Measurements from ENCODE around the gene PRPF19. TPM values are rescaled to one million over a fixed set of nuclear protein-coding genes. Genes with fewer than 3 reads are reported as not detected.

Gene PRPF19
- total and polyA plus RNA-seq, 2 of the 4 experiments (the other 2 are of a cell fraction): 29.8 to 50.4 TPM

DNA sequence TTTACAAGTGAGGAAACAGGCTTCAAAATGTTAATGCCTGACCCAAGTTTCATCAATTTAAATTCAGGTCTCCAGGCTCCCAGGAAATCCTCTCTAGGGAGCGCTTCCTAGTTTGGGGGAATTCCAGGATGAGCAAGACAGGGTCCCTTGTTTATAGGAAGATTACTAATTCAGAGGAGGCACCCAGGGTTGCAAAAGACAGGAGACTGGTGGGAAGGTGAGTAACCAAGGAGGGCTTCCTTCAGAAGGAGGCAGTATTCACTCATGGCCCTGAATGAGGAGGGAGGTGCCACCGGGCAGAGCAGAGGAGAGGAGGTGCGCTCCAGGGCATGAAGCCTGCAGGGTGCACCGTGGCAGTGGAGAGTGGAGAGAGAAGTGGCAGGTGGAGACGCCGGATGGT, 19.5 kb upstream of the PRPF19 start:
- H2BK5ac ChIP-seq (ENCODE audit: low read depth, low read length, poor library complexity, severe bottlenecking): no peak overlapping the region
- H3K9me1 ChIP-seq (ENCODE audit: insufficient read depth, low read length): peaks cover 7% of the 10 kb centered on the region; the same call in 1 of the 2 replicates
- ChIA-PET CTCF (interaction anchor here (0.6 kb wide), 1 partner anchor 17 kb away, joined by 4 read pairs; no protein-coding TSS in a partner anchor), POLR2A (ENCODE audit: unreplicated experiment) (no interaction called here)
- H2BK20ac ChIP-seq (ENCODE audit: low read depth, low read length): no peak overlapping the region
- no peak overlapping the region for H4K5ac ChIP-seq (ENCODE audit: low read depth, low read length)
- 0 out of 2 replicates have a peak overlapping the region, but pooled peaks have one; percentile 0 for H3K14ac ChIP-seq (replicated peaks; ENCODE audit: low read depth, low read length)
- ATAC-seq (ENCODE audit: low read depth): peak; percentile 8; the same call in 1 of the 2 replicates
- in situ Hi-C loops (cut with MboI; ENCODE audit: low sequenced_read_pairs) (no loop called here), dilution Hi-C loops (cut with HindIII; ENCODE audit: low sequenced_read_pairs, unreplicated experiment) (no loop called here), intact Hi-C loops (cut with micrococcal nuclease) (no loop called here)
- no peak overlapping the region for H4K8ac ChIP-seq (ENCODE audit: low read depth in 2 of 2, low read length in 2 of 2)
- no peak overlapping the region for H2BK120ac ChIP-seq (ENCODE audit: low read depth, low read length)
- no peak overlapping the region for H2BK15ac ChIP-seq (ENCODE audit: low read depth, low read length)
- H3K4me3 ChIP-seq (ENCODE audit: insufficient read depth, low read depth, low read length): peak overlapping the region; percentile 65; the same call in 1 of the 2 replicates
- H3K79me1 ChIP-seq (ENCODE audit: low read depth in 1 of 2, low read length in 2 of 2): peaks cover 5 to 30% of the 10 kb centered on the region in 2 experiments; a peak in 3 of 4 replicates
- H3K56ac ChIP-seq (ENCODE audit: extremely low read depth, insufficient read depth, low read length): no peak overlapping the region
- H3K27me3 ChIP-seq (ENCODE audit: control insufficient read depth, insufficient read depth, low read length): no peaks in the 10 kb centered on the region
- peaks cover 12% of the 10 kb centered on the region for H4K20me1 ChIP-seq (ENCODE audit: insufficient read depth, low read length)
- peaks cover 14% of the 10 kb centered on the region for H3K4me1 ChIP-seq (ENCODE audit: control insufficient read depth, insufficient read depth, low read length)
- H3K18ac ChIP-seq (ENCODE audit: low read depth, low read length): no peak overlapping the region
- TF ChIP-seq BHLHE40 (IDR thresholded peaks at IDR 0.05; ENCODE audit: low read depth, low read length) (no peak), RAD21 (IDR thresholded peaks at IDR 0.05; ENCODE audit: low read length) (0 out of 2 replicates have a peak, but pooled peaks have one; percentile 16), CHD1 (IDR thresholded peaks at IDR 0.05; ENCODE audit: low read depth, low read length) (no peak), CEBPB (IDR thresholded peaks at IDR 0.05; ENCODE audit: low read depth, low read length) (peak; percentile 94), POLR2A (IDR thresholded peaks at IDR 0.05; ENCODE audit: low read depth, low read length) (peak; percentile 40; the same call in 1 of the 2 replicates), FOS (IDR thresholded peaks at IDR 0.05; ENCODE audit: low read depth, low read length) (peak; percentile 81), RCOR1 (IDR thresholded peaks at IDR 0.05; ENCODE audit: insufficient replicate concordance, low read length) (peak; percentile 65)
- TF ChIP-seq, protein P1, sequence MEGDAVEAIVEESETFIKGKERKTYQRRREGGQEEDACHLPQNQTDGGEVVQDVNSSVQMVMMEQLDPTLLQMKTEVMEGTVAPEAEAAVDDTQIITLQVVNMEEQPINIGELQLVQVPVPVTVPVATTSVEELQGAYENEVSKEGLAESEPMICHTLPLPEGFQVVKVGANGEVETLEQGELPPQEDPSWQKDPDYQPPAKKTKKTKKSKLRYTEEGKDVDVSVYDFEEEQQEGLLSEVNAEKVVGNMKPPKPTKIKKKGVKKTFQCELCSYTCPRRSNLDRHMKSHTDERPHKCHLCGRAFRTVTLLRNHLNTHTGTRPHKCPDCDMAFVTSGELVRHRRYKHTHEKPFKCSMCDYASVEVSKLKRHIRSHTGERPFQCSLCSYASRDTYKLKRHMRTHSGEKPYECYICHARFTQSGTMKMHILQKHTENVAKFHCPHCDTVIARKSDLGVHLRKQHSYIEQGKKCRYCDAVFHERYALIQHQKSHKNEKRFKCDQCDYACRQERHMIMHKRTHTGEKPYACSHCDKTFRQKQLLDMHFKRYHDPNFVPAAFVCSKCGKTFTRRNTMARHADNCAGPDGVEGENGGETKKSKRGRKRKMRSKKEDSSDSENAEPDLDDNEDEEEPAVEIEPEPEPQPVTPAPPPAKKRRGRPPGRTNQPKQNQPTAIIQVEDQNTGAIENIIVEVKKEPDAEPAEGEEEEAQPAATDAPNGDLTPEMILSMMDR (conservative IDR thresholded peaks at IDR 0.05; ENCODE audit: low read depth, low read length): 0 out of 2 replicates have a peak, but pooled peaks have one; percentile 18
- 0 out of 2 replicates have a peak overlapping the region, but pooled peaks have one; percentile 11 for H3K4ac ChIP-seq (ENCODE audit: low read depth, low read length)
- no peak overlapping the region for H2AK9ac ChIP-seq (replicated peaks; ENCODE audit: low read depth, low read length, poor library complexity)
- peaks cover 38% of the 10 kb centered on the region for H3K36me3 ChIP-seq (ENCODE audit: control insufficient read depth, insufficient read depth, low read length)
- H3K9me3 ChIP-seq (ENCODE audit: control insufficient read depth, insufficient read depth, low read length): no peaks in the 10 kb centered on the region
- peak overlapping the region; percentile 75 for H3K4me2 ChIP-seq (ENCODE audit: low read depth, low read length)
- H3K27ac ChIP-seq (ENCODE audit: insufficient read depth, low read length): no peak overlapping the region
- BruUV-seq (replicated peaks): no TSS peak
- 0 out of 2 replicates have a peak overlapping the region, but pooled peaks have one; percentile 42 for H2AK5ac ChIP-seq (ENCODE audit: low read depth, low read length)
- no peak overlapping the region for H4K91ac ChIP-seq (ENCODE audit: insufficient read depth, low read depth, low read length)
- H2AFZ ChIP-seq (replicated peaks; ENCODE audit: low read length, poor library complexity): no peak overlapping the region
- peak overlapping the region; percentile 82 for H3K23ac ChIP-seq (ENCODE audit: low read depth, low read length)
- 17% methylated on average over 1 of the region's 6 CpGs; no CpG with 5 or more reads in 1 of the 2 experiments for WGBS, 2 experiments (ENCODE audit: extremely low coverage in 2 of 2, insufficient read length in 1 of 2)
- peak; percentile 89 for DNase-seq
- H3K9ac ChIP-seq (ENCODE audit: low read depth, low read length): no peak overlapping the region
